Measurements from ENCODE around the gene IL16.

The IL16 gene

DNA sequence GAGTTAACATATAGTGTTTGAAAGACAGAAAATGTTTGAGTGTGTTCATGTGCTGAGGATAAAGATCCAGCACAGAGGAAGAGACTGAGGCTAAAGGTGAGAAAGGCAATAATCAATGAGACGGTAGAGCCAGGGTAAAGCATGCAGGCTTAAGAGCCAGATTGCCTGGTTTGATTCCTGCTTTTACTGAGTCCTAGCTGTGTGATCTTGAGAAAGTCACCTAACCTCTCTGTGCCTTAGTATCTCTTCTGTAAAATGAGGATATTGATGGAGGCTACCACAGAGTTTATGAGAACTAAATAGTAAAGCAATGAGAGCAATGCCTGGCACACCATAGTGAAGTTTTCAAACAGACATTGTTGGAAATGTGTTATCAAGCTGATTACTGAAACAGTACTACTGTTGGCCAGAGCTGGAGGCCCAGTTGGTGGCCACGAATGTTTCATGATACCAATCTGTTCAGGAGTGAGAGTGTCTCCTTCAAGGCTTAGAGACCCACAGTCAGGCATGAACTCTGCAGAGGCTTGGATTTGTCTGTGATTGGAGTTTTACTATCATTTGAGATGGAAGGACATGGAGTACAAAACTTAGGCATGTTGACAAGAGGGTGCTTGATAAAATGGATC, 26.8 kb downstream of the IL16 start:
- no peak for DNase-seq (ENCODE audit: low spot score)
- TF ChIP-seq, protein P1, sequence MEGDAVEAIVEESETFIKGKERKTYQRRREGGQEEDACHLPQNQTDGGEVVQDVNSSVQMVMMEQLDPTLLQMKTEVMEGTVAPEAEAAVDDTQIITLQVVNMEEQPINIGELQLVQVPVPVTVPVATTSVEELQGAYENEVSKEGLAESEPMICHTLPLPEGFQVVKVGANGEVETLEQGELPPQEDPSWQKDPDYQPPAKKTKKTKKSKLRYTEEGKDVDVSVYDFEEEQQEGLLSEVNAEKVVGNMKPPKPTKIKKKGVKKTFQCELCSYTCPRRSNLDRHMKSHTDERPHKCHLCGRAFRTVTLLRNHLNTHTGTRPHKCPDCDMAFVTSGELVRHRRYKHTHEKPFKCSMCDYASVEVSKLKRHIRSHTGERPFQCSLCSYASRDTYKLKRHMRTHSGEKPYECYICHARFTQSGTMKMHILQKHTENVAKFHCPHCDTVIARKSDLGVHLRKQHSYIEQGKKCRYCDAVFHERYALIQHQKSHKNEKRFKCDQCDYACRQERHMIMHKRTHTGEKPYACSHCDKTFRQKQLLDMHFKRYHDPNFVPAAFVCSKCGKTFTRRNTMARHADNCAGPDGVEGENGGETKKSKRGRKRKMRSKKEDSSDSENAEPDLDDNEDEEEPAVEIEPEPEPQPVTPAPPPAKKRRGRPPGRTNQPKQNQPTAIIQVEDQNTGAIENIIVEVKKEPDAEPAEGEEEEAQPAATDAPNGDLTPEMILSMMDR (IDR thresholded peaks at IDR 0.05; ENCODE audit: borderline replicate concordance, control extremely low read depth, extremely low read depth, insufficient read depth, missing control alignments), result no peak
- in situ Hi-C loops (cut with MboI; ENCODE audit: low sequenced_read_pairs, unreplicated experiment), result no loop called here

DNA sequence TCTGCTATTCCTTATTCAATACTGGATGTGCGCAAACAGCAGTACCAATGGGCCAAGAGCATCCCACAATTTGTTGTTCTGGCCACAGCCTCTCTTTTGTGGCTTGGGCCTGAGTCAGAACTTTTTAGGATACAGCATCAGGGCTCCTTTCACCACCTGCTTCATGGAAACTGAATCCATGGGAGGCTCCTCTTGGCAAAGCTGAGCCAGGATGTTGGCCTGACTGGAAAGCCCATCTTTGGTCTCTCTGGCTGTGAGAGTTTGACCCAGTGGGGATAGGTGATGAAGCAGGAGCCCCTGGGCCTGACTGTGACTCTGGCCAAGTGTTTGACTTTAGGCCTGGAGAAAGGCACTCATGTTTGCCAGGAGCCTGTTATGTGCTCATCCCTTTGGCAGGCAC, 27.6 kb downstream of the IL16 start:
- in situ Hi-C loops (cut with MboI; ENCODE audit: low sequenced_read_pairs, unreplicated experiment), result no loop called here
- TF ChIP-seq, protein P1 (IDR thresholded peaks at IDR 0.05; ENCODE audit: borderline replicate concordance, control extremely low read depth, extremely low read depth, insufficient read depth, missing control alignments), result no peak
- no peak for DNase-seq (ENCODE audit: low spot score)

DNA sequence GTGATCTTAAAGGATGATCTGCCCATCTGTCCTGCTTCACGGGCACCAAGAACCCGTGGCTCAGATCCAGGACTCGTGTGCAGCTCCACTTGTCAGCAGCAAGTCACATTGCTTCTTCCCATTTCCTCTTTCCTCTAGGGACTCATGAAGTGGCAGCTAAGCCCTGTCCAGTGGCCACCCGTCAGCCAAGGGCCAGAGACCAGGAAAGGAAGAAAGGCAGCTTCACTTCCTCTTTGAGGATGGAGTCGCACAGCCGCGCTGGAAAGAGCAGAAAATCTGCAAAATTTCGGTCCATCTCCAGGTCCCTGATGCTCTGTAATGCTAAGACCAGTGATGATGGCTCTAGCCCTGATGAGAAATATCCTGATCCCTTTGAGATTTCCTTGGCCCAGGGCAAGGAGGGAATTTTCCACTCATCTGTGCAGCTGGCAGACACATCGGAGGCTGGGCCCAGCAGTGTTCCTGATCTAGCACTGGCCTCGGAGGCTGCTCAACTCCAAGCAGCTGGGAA, 28.5 kb downstream of the IL16 start:
- no peak for DNase-seq (ENCODE audit: low spot score)
- TF ChIP-seq, protein P1 (IDR thresholded peaks at IDR 0.05; ENCODE audit: borderline replicate concordance, control extremely low read depth, extremely low read depth, insufficient read depth, missing control alignments), result no peak
- in situ Hi-C loops (cut with MboI; ENCODE audit: low sequenced_read_pairs, unreplicated experiment), result no loop called here

DNA sequence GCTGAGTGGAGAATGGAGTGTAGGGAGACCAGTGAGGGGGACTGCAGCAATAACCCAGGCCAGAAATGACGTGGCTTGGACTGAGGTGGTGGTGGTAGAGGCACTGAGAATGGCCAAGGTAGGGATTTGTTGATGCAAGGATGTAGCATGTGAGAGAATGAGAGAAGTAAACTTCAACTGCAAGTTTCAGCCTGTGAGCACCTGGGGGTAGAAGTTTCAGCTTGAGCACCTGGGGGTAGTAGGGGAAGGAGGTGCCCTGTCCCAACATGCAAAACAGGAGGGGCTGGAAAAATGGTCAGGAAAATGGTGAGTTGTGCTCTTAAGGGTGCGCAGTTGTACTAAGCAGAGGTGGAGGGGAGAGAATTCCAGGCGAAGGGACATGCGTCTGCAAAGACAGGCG, 31.0 kb downstream of the IL16 start:
- TF ChIP-seq, protein P1 (IDR thresholded peaks at IDR 0.05; ENCODE audit: borderline replicate concordance, control extremely low read depth, extremely low read depth, insufficient read depth, missing control alignments), result no peak
- in situ Hi-C loops (cut with MboI; ENCODE audit: low sequenced_read_pairs, unreplicated experiment), result no loop called here
- no peak for DNase-seq (ENCODE audit: low spot score)

DNA sequence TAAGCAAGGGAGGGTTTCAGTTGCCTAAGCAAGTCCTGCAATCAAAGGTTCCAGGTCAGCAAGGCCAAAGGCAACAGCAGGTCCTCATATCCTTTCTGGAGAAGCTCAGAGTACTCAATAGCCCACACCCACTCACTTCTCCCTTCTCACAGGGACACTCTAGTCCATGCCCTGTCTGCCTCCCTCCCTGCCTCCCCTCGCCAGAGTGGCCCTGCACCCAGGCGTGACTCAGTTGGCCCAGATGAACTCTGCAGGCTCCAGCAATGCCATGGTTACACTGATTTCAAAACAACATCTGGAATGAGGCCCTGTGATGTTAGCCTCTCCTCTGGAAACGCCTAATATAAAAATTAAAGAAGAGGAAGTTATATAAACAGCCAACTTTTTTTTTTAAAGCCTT, 32.9 kb downstream of the IL16 start:
- TF ChIP-seq, protein P1 (IDR thresholded peaks at IDR 0.05; ENCODE audit: borderline replicate concordance, control extremely low read depth, extremely low read depth, insufficient read depth, missing control alignments), result no peak
- in situ Hi-C loops (cut with MboI; ENCODE audit: low sequenced_read_pairs, unreplicated experiment), result no loop called here
- no peak for DNase-seq (ENCODE audit: low spot score)

DNA sequence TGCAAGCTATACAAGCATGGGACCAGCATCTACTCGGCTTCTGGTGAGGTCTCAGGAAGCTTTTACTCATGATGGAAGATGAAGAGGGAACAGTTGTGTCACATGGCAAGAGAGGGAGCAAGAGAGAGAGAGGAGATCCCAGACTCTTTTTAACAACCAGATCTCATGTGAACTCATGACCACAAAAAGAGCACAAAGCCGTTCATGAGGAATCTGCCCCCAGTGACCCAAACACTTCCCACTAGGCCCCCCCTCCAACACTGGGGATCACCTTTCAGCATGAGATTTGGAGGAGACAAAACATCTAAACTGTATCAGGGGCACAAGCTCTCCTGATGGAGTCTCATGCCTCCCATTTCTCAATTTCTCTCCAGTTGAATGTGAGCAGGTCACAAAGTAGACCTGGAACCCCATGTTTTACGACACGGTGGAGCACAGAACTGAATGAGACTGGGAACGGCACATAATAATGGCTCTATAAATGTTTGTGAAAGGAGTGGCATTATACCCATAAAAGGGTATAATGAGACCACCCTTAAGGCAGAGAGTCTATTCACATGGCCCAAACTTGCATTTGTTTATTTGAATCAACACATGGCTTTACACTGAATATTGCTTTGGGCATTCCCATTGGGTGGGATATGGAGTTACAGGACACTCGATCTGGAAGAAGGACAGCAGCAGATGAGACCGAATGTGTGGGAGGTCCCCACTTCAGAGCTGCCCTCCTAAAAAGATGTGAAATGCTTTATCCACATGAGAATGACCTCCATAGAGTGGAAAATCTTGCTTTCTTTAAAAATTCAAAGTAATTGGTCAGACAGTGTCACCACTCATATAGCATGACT, 38.8 kb downstream of the IL16 start:
- no peak for DNase-seq (ENCODE audit: low spot score)
- TF ChIP-seq, protein P1 (IDR thresholded peaks at IDR 0.05; ENCODE audit: borderline replicate concordance, control extremely low read depth, extremely low read depth, insufficient read depth, missing control alignments), result no peak
- in situ Hi-C loops (cut with MboI; ENCODE audit: low sequenced_read_pairs, unreplicated experiment), result no loop called here
